Measurements from ENCODE around the gene SMARCC1.

The SMARCC1 gene

DNA sequence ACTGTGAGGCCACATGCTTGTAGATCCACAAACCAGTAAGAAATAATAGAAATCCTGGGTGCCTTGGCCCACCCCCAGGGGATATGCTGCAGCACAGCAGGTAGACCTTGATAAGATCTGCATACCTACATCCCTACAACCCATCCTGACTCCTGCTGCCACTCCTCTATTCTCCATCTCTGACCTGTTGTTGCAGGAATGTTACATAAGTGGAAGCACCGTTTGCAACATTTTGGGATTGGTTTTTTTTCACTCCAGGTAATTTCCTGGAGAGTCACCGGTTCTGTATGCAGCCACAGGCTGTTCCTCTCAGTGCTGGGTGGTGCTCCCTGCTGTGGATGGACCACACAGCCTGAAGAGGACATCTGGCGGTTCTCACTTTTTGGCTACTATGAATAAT lies 186.9 kb downstream of the SMARCC1 start:
- in situ Hi-C loops (cut with MboI; ENCODE audit: low sequenced_read_pairs): no loop called here

DNA sequence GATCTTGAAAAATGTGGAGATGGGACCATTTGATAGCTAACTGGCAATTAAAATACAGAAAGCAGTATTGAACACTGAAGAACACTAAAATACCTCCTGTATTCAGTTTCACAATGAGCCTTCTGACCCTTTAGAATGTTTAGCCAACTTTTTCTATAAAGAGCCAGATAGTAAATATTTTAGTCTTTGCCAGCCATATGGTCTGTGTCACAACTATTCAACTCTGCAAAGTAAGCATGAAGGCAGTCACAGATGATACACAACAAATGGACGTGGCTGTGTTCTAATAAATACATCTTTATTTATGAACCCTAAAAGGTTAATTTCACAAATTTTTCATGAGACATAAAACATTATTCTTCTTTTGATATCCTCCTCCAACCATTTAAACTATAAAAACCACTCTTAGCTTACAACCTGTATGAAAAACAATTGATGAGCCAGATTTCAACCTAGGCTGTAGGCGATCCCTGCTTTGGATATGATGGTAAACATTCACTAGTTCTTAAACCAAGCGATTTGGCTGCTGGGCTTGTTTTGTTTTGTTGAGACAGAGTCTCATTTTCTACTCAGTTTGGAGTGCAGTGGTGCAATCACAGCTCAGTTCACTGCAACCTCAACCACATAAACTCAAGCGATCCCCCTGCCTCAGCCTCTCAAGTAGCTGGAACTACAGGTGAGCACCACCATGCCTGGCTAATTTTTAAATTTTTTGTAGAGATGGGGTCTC lies 189.5 kb downstream of the SMARCC1 start:
- in situ Hi-C loops (cut with MboI; ENCODE audit: low sequenced_read_pairs): no loop called here

DNA sequence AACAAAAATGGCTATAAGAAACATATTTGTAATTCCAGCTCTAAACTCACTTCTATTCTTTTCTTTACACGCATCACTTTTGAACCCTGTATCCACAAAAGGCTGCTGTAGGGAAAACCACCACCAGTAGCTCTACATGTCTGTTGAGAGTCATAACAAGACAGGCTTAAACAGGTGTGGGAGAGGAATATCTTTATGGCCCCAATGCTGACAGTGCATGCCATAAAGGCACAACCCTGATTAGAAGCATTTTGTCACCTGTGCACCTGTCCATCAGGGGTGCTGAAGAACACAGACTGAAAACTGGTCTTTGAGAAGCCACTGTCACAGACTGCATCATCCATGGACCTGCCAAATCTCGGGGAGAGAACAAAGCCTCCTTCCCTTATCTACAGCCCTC lies 191.5 kb downstream of the SMARCC1 start:
- in situ Hi-C loops (cut with MboI; ENCODE audit: low sequenced_read_pairs): no loop called here

DNA sequence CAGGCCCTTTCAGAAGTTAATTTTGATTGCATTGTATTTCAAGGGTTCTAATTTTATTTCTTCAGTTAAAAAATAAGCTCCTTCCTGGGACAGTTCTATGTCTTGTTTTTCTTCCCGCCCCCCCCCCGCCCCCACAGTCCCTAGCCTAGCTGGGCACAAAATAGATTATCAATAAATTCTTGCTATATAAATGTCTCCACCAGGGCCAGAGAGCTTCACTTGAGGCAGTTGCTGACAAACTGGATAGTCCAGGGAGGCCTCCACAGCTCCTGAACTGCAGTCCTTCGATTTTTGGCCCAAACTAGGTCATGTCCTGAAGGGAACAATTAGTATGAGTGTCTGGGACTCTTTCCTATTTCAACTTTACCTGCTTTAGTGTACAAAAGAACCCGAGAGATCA lies 193.1 kb downstream of the SMARCC1 start:
- in situ Hi-C loops (cut with MboI; ENCODE audit: low sequenced_read_pairs): no loop called here

- in situ Hi-C loops (cut with MboI; ENCODE audit: low sequenced_read_pairs): no loop called here
Observed at GRCh38 chr3:47588053-47588452, 193.6 kb downstream of the SMARCC1 start.

- in situ Hi-C loops (cut with MboI; ENCODE audit: low sequenced_read_pairs): no loop called here
Observed at GRCh38 chr3:47586746-47587145, 194.9 kb downstream of the SMARCC1 start.

- in situ Hi-C loops (cut with MboI; ENCODE audit: low sequenced_read_pairs): no loop called here
Observed at GRCh38 chr3:47583320-47584075, 198.2 kb downstream of the SMARCC1 start.

DNA sequence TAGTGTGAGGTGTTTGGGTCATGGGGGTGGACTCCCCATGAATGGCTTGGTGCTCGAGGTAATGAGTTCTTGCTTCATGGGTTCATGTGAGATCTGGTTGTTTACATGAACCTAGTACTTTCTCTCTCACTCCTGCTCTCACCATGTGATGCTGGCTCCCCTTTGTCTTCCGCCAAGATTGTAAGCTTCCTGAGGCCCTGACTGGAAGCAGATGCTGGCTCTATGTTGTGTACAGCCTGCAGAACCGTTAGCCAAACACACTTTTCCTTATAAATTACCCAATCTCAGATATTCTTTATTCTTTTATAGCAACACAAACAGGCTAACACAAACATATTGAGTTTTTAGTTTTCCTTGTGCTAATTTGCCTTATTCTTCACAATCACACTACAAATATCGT lies 199.9 kb downstream of the SMARCC1 start:
- in situ Hi-C loops (cut with MboI; ENCODE audit: low sequenced_read_pairs): no loop called here

GRCh38 chr3:47581422-47581821 lies 200.3 kb downstream of the SMARCC1 start:
- in situ Hi-C loops (cut with MboI; ENCODE audit: low sequenced_read_pairs): no loop called here

DNA sequence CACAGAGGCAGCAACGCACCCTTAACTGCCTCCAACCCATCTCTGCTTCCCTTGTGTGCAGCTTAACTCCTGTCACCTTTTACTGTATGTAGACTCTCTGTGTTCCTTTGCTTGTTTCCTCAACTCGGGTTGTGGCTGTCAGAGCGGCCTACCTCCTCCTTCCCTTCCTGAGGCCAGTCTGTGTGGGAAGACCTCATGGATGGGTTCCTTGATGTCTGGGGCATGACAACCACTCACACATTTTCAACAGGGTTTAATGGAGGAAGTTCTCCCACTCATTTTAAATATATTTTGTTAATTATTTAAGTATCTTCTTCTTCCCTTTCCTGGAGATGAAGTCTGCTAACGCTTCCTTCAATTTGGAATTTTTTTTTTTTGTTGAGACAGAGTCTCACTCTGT lies 201.2 kb downstream of the SMARCC1 start:
- in situ Hi-C loops (cut with MboI; ENCODE audit: low sequenced_read_pairs): no loop called here

DNA sequence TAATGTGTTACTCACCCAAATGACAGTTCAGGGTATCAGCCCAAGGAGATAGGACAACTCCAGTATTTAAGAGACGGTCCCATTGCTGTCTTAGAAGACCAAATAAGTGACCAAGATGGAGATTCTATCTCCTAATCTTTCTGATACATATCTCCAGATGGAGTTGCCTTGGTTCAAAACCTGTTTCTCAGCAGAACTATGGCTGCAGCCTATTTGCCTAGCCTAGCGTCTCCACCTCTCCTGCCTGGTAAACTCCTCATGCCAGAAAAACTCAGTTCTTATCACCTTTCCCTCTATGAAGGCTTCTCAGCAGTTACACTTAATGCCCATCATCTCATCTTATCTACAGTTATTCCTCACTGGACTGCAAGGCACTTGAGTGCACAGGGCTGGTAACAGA lies 201.8 kb downstream of the SMARCC1 start:
- in situ Hi-C loops (cut with MboI; ENCODE audit: low sequenced_read_pairs): no loop called here

DNA sequence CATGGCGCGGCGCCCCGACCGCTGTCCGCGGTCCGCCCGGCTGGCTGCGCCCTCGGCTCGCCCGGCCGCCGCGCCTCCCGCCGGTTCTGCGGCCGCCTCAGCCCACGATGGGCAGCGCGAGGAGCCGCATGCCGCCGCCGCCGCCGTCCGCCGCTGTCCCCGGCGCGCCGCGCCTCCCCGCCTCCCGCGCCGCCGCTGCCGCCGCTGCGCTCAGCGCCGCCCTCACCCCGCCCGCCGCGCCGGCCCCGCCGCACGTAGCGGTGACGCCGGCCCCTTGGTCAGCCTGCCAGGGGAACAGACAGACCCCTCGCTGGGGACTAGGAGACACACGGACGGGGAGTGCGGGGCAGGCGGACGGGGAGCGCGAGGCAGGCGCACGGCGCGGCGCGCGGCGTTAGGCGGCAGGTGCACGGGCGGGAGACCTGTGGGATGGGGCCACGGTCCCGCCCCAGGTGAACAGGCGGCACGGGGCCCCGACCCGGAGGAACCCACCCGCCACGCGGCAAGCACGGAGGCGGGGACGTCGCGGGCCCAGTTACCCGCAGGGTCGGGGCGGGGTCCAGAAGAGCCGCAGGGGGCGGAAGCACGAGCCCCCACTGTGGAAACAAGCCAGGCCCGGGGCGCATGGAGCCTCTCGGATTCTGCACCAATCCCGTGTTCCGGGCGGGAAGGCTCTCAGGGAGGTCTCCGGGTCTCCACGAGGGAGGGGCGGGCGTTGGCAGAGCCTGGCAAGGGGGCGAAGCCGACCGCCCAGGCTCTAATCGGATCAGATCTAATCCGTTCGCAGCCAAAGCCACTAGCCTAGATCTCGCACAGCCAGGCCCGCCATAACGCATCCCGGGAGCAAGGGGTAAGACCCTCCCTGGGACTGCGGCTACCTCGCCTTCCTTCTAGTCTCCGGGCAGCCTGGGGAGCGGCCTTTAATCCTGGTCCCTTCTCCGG lies 202.7 kb downstream of the SMARCC1 start, which contains the start of gene CSPG5:
TSS of gene CSPG5 (minus strand) at position 175 of the 942 bp plus-strand sequence. CDS start at position 3, 172 bp downstream.
- in situ Hi-C loops (cut with MboI; ENCODE audit: low sequenced_read_pairs): no loop called here

DNA sequence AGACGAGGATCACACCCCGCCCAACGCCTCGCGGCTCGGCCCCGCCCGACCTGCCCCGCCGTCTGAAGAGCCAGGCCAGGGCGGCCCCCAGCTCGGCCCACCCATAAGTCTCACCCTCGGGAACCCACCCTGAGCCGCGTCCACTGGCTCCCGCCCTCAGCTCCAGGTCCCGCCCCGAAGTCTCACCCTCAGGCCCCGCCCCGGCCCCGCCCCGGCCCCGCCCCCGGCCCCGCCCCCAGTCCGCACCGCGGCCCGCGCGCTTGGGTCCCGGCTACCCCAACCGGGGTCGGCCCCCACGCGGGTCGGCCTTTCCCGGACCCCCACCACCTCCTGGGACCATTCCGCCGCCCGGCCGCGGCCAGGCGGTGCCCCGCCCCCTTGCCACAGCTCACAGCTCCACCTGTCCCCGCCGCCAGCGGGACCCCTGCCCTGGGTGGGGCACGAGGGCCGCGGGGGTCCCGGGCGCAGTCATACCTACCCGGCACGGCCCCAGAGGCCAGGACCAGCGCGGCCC lies 203.5 kb downstream of the SMARCC1 start:
- in situ Hi-C loops (cut with MboI; ENCODE audit: low sequenced_read_pairs): no loop called here

- in situ Hi-C loops (cut with MboI; ENCODE audit: low sequenced_read_pairs): no loop called here
Observed at GRCh38 chr3:47577583-47578118, 204.0 kb downstream of the SMARCC1 start.

GRCh38 chr3:47573190-47574172 lies 208.2 kb downstream of the SMARCC1 start:
- in situ Hi-C loops (cut with MboI; ENCODE audit: low sequenced_read_pairs): no loop called here

- in situ Hi-C loops (cut with MboI; ENCODE audit: low sequenced_read_pairs): no loop called here
Observed at GRCh38 chr3:47571391-47572175, 210.1 kb downstream of the SMARCC1 start.

- in situ Hi-C loops (cut with MboI; ENCODE audit: low sequenced_read_pairs): no loop called here
Observed at GRCh38 chr3:47568901-47569300, 212.8 kb downstream of the SMARCC1 start.

GRCh38 chr3:47567149-47567548 lies 214.5 kb downstream of the SMARCC1 start:
- in situ Hi-C loops (cut with MboI; ENCODE audit: low sequenced_read_pairs): no loop called here

DNA sequence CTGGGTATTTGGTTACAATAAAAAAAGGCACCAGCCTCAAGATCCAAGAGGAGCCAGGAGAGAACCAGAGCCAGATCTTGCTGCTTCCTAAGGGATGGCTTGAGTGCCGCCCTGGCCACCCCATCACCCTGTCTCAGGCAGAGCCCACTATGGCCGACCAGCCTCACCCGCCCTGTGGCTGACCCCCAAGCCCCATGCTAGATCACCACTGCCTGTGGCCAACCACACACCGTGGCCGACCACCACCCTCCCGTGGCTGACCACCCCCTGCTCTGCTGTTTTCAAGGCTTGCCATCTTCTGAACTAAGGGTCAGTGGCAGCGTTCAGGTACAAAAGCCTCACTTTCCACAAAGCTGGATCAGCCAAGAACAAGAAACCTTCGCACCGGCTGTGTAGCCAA lies 215.0 kb downstream of the SMARCC1 start:
- in situ Hi-C loops (cut with MboI; ENCODE audit: low sequenced_read_pairs): no loop called here
